SK-MEL-5 (cell line): ENCODE measurements around the gene KAT6B. TPM values are rescaled to one million over a fixed set of nuclear protein-coding genes. Genes with fewer than 3 reads are reported as not detected.
"Not testable (repeated sequence)": the region's sequence is repeated elsewhere in the genome, so short reads cannot be mapped to it uniquely, and the experiment has no call there.

Experiments
- DNase-seq: peaks from one replicate; pipeline ENCODE4 v3.0.0-alpha.2; 2016; ENCODE audit warnings: low read depth, low spot score
- in situ Hi-C: cut with HindIII; loops from 2 replicates; pipeline ENCODE4 v1.10.0; 2016; ENCODE audit warnings: low sequenced_read_pairs, high pct_unique_total_duplicates, low pct_unique_long_range_greater_than_20kb
- total RNA-seq: library from RNA; depleted of rRNA; stranded (reverse); fragments of >200 nt; shearing (Covaris generic); gene quantifications from 2 replicates; pipeline ENCODE4 v1.2.3, GENCODE V29; 2014

KAT6B gene
- total RNA-seq, 1 experiment from 2014 or later, result 12.0 TPM

DNA sequence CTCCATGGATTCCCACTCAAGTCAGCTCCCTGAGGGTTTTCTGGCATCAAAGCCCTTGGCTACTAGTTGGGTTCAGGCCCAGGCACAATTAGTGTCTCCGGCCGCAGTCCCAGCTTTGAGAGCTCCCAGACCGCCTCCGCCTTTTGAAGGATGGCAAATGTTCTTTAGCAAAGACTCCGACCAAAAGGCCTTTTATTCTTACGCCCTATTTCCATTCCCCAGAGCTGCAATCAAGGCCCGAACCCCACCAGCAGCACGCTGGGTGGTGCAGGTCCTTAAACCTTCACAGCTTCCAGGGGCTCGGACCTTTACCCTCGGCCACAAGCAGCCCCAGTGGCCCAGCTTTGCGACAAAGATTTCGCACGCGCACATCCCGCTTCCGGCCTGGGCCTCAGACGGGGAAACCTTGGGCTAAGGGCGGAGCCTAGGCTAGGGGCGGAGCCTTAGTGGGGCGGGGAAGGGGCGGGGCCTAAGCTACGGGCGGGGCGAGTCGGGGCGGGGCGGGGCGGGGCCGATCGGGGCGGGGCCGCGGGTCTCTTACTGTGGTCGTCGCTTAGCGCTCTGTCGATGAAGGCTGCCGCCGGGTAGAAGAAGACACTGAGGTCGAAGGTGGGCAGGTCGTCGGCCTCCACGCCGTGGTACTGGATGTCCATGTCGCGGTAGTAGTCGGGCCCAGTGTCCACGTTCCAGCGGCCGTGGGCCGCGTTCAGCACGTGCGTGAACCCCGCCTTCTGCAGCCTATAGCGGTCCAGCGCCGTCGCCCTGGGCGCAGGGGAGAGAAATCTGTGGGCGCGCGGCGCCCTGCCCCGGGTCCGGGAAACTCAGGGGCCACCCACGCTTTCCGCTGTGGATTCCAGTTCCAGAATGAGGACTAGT lies 217.1 kb downstream of the KAT6B start:
- DNase-seq, result no peak
- in situ Hi-C loops, result no loop called here

DNA sequence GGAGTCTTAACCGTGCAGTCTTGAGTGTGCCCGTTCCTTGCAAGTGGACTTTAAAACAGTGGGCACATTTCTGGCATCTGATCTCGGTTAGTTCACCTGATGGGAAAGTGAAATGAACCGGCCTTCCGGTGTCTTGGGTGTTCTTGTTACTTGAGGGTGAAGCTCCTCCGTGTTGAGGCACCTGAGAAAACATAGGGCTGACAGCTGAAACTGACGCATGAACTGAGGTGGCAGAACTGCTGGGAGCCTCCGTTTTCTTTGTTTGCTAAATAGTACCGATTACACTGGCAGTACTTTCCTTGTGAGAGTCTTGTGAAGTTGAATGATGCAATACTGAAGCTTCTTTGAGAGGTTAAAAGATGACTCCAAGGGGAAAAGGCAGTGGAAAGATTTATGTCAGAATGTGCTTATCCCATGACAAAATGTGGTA lies 222.3 kb downstream of the KAT6B start:
- DNase-seq, result peak; percentile 40
- in situ Hi-C loops, result no loop called here

DNA sequence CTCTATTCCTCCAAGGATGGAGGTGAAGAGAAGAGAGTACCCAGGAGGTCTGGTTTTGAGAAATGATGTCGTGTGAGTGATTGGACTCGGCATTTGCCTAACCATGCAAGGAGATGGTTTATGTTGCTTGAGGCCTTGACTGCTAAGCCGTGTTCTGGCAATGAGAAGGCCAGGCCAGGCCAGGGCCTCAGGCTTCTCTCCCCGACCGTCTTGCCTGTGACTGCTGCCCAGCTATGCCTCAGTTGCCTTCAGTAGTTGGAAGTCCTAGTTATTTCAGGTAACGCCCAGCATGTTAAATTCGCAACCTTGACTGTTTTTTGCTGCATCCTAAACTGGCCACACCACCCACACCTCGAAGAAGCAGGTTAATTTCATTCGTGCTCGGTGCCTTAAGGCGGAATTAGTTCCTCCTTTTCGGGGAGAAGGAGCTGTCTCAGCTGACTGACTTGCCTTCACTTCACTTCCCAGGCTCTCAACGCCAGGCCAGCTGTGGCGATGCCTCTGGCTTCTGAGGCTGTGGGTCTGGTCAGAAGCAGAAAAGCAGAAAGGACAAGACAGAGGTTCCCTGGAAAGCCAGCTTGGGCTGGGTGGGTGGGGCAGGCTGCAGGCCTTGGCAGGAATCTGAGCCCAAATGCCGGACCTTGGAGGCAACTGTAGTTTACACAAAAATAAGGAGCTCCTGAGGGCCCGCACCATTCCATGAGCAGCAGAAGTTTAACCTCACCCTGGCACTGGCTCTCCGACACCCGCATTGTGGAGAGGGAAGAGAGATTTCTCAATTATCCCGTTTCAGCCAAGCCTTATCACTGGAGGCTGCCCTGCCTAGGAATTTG lies 223.1 kb downstream of the KAT6B start:
- no peak for DNase-seq
- in situ Hi-C loops, result no loop called here

DNA sequence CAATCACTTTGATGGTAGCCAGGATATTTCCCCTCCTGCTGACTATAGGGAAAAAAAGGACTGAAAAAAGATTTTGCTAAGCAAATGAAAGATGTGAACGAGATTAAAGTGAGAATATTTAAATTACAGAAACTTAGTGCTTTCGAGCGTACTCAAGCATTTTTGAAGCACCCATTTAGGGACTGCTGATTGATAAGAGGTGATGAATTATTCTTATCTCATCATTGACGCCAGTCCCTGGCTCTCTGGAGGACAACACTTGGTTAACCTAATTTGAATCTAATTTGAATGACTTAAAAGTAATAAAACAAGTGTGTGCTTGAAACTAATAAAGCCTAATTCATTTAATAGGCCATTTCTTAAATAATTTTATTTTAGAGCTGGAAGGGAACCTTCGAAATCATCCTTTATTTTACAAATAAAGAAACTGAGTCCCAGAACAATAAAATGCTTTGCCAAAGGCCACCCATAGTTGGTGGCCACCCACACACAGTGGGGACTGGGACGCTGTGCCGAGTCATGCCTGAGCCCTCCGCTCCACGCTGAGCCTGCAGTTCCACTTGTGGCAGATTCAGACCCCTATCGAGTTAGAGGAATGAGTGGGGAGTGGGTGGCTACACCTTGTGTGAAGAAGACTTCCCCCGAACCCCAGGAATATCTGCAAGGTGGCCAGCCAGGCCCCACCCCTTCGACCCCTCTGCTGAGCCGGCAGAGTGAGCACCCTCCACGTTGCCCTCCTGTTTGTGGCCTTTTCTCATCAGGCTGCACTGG lies 223.9 kb downstream of the KAT6B start:
- in situ Hi-C loops, result no loop called here
- DNase-seq, result no peak

DNA sequence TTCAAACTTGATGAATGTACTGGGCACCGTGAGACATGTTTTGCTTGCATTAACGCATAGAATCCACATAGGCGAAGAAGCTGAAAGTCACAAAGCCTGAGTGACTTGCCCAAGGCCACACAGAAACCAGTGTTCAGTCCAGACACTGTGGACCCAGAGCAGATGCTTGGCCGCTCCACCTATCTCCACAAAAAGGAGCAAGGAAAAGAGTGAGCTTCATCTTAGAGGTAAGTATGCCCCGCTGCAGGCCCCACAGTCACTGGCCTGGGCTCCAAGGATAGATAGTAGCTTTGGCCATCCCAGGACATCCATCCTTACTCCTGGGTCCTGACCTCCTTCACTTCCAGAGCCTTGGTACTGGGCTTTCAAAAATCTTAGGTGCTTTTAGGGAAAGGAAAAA lies 224.9 kb downstream of the KAT6B start:
- in situ Hi-C loops, result no loop called here

GRCh38 chr10:75055896-75056406 lies 229.6 kb downstream of the KAT6B start:
- in situ Hi-C loops, DNase-seq: not testable (repeated sequence)

More for the DNA sequence above, 224.9 kb downstream of the KAT6B start:
- no peak for DNase-seq

DNA sequence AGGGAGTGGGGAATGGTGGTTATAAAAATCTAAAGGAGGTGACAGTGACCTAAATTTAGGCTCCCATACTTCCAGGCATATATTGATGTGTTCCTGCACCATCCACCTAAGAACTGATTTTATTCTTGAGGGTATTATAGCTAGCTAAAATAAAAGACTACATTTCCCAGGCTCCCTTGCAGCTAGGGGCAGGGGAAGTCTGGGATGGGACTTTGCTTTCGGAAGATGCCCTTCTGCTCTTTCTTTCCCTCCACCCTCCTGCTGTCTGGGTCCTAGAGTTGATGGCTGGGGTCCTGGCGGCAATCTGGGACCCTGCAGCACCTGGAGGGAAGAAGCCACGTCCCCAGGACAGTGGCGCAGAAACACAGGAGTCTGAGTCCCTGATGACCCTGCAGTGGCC lies 231.3 kb downstream of the KAT6B start:
- DNase-seq, result no peak
- in situ Hi-C loops, result no loop called here

GRCh38 chr10:75058161-75058560 lies 231.8 kb downstream of the KAT6B start:
- in situ Hi-C loops, result no loop called here
- DNase-seq, result no peak

- no peak for DNase-seq
- in situ Hi-C loops, result no loop called here
Measured at GRCh38 chr10:75061709-75062505, 235.5 kb downstream of the KAT6B start.

DNA sequence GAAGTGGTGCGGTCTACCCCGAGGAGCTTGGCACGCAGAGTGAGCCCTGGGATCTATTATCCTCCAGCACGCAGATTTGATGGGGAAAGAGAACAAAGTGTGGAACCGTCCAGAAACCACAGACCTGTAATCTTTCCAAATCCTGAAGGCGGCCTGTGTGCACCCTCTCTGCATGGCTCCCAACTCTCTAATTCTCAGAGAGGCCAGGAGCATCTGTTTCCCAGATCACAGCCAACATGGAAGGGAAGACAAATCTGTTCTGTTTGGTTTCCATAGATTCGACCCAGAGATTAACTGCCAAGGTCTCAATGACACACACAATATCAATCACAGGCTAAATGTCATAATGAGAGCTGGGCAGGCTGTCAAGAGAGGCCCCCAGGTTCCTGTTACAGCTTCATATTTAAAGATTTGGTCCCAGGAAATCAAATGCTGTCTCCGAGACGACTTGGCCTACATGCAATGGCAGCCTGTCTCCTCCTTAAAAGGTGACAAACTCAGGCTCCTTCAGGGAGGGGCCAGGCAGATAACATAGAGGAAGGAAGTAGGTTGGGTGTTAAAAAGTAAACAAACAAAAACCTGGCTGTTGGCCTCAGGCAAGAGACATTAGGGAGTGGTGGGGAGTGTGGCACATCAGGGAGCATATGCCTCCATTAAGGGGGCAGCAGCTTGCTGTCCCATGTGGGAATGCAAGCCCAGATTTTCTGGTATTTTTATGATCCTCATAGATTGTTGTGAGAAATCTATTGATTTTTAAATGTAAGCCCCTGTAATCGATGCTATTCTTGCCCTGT lies 236.3 kb downstream of the KAT6B start:
- DNase-seq, result no peak
- in situ Hi-C loops, result no loop called here

- DNase-seq, result no peak
Measured at GRCh38 chr10:75063461-75064230, 237.2 kb downstream of the KAT6B start.

DNA sequence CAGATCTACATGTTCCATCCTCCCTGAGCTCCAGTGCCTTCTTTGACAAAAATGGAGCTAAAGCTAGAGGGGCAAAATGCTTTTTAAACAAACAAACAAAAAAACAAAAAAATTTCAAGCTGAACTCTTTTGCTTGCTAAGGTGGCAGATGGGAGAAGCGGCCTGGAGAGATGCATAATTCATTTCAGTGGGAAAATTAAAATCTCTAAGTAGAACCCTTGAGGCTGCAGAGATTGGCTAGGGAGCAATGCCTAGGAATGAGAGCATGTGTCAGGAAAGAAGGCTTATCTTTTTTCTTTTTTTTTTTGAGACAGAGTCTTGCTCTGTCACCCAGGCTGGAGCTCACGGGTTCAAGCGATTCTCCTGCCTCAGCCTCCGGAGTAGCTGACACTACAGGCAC lies 238.7 kb downstream of the KAT6B start:
- in situ Hi-C loops, result no loop called here
- DNase-seq, result no peak

More at GRCh38 chr10:75063461-75064230, 237.2 kb downstream of the KAT6B start:
- in situ Hi-C loops, result no loop called here

- DNase-seq, result no peak
- in situ Hi-C loops, result no loop called here
Measured at GRCh38 chr10:75066271-75066670, 239.9 kb downstream of the KAT6B start.

- in situ Hi-C loops, result no loop called here
- no peak for DNase-seq
Measured at GRCh38 chr10:75067272-75067671, 240.9 kb downstream of the KAT6B start.

DNA sequence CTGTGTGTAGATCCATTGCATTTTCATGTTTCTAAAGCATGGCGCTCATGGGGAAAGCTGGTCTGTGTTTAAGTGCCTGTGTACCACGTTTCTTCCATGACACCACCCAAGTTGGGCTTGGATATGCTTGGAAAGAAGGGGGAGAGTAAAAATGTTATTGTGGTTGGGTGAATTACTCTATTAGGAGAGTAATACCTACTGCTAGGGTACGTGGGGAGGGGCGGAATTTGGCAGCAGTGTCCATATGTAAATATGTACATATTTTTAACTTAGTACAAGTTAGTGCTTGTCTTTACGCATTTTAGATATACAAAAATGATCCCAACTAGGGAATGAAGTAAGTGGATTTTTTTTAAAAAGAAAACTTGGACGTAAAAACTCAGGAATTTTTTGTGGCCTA lies 242.1 kb downstream of the KAT6B start:
- in situ Hi-C loops, result no loop called here
- DNase-seq, result no peak

- in situ Hi-C loops, result no loop called here
- DNase-seq, result no peak
Measured at GRCh38 chr10:75070476-75070875, 244.1 kb downstream of the KAT6B start.
